ENCODE data around the gene STATH. TPM values are rescaled to one million over a fixed set of nuclear protein-coding genes. Genes with fewer than 3 reads are reported as not detected.

Gene STATH
- total and polyA plus RNA-seq, 2 of the 8 experiments (the other 6 are each of a cell fraction or from before 2014, with no cell fraction given) = not detected

Other genes starting within 250 kb of the STATH start
- not detected in 2 replicates for gene SULT1B1, start 235.3 kb upstream of the STATH start, total RNA-seq (2021; fragmentation: NEBNext Ultra II Directional; extraction: Animal tissue kit (Norgen Biotek cat#: 25700))
- gene SULT1B1, start 235.3 kb upstream of the STATH start, polyA plus RNA-seq (2011; rRNA removed) = not detected in 2 replicates
- gene SULT1E1, start 135.8 kb upstream of the STATH start, total RNA-seq (2021; fragmentation: NEBNext Ultra II Directional; extraction: Animal tissue kit (Norgen Biotek cat#: 25700)) = not detected in 2 replicates
- not detected in 2 replicates for gene SULT1E1, start 135.8 kb upstream of the STATH start, polyA plus RNA-seq (2011; rRNA removed)
- not detected in 2 replicates for gene CSN1S1, start 64.9 kb upstream of the STATH start, total RNA-seq (2021; fragmentation: NEBNext Ultra II Directional; extraction: Animal tissue kit (Norgen Biotek cat#: 25700))
- not detected in 2 replicates for gene CSN1S1, start 64.9 kb upstream of the STATH start, polyA plus RNA-seq (2011; rRNA removed)
- gene CSN2, start 30.2 kb upstream of the STATH start, total RNA-seq (2021; fragmentation: NEBNext Ultra II Directional; extraction: Animal tissue kit (Norgen Biotek cat#: 25700)) = not detected in 2 replicates
- gene CSN2, start 30.2 kb upstream of the STATH start, polyA plus RNA-seq (2011; rRNA removed) = not detected in 2 replicates
- not detected in 2 replicates for gene HTN3, start 32.5 kb downstream of the STATH start, total RNA-seq (2021; fragmentation: NEBNext Ultra II Directional; extraction: Animal tissue kit (Norgen Biotek cat#: 25700))
- gene HTN3, start 32.5 kb downstream of the STATH start, polyA plus RNA-seq (2011; rRNA removed) = not detected in 2 replicates
- gene HTN1, start 54.5 kb downstream of the STATH start, total RNA-seq (2021; fragmentation: NEBNext Ultra II Directional; extraction: Animal tissue kit (Norgen Biotek cat#: 25700)) = not detected in 2 replicates
- not detected in 2 replicates for gene HTN1, start 54.5 kb downstream of the STATH start, polyA plus RNA-seq (2011; rRNA removed)
- not detected in 2 replicates for gene PRR27, start 158.3 kb downstream of the STATH start, total RNA-seq (2021; fragmentation: NEBNext Ultra II Directional; extraction: Animal tissue kit (Norgen Biotek cat#: 25700))
- gene PRR27, start 158.3 kb downstream of the STATH start, polyA plus RNA-seq (2011; rRNA removed) = not detected in 2 replicates
- not detected in 2 replicates for gene ODAM, start 199.8 kb downstream of the STATH start, total RNA-seq (2021; fragmentation: NEBNext Ultra II Directional; extraction: Animal tissue kit (Norgen Biotek cat#: 25700))
- gene ODAM, start 199.8 kb downstream of the STATH start, polyA plus RNA-seq (2011; rRNA removed) = 0.21 TPM in 1 of 2 replicates, not detected in the other
- gene FDCSP, start 230.2 kb downstream of the STATH start, total RNA-seq (2021; fragmentation: NEBNext Ultra II Directional; extraction: Animal tissue kit (Norgen Biotek cat#: 25700)) = not detected in 2 replicates
- gene FDCSP, start 230.2 kb downstream of the STATH start, polyA plus RNA-seq (2011; rRNA removed) = not detected in 2 replicates
- gene CSN3, start 246.6 kb downstream of the STATH start, total RNA-seq (2021; fragmentation: NEBNext Ultra II Directional; extraction: Animal tissue kit (Norgen Biotek cat#: 25700)) = not detected in 2 replicates
- gene CSN3, start 246.6 kb downstream of the STATH start, polyA plus RNA-seq (2011; rRNA removed) = not detected in 2 replicates